ENCODE data around the gene ITGAL.

GRCh38 chr16:30509081-30509765 is 36.7 kb downstream of the ITGAL start:
- TF ChIP-seq EZH2 (IDR thresholded peaks at IDR 0.05; ENCODE audit: insufficient read depth, low read length) (no peak), CTCF (IDR thresholded peaks at IDR 0.05; ENCODE audit: insufficient read depth, low read depth, low read length) (no peak)

Measured in astrocyte (in vitro differentiated cells and primary cell).